GM12873 (cell line): Measurements from ENCODE around the gene PTPRU.

Experiments
- TF ChIP-seq, protein P1 (sequence below): IDR thresholded peaks from 2 replicates; pipeline ENCODE4 v1.5.1; 2012; ENCODE audit warnings: low read depth, mild to moderate bottlenecking, moderate library complexity, low read length, control low read depth; ENCODE audit not compliant: insufficient read depth; ENCODE audit errors: missing control alignments

The PTPRU gene

DNA sequence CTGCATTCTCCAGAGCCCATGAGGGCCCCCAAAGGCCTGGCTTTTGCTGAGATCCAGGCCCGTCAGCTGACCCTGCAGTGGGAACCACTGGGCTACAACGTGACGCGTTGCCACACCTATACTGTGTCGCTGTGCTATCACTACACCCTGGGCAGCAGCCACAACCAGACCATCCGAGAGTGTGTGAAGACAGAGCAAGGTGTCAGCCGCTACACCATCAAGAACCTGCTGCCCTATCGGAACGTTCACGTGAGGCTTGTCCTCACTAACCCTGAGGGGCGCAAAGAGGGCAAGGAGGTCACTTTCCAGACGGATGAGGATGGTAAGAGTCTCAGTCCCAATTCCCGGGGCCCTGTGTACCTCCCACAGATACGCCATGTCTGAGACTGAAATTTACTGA, 39.1 kb downstream of the PTPRU start:
- TF ChIP-seq, protein P1, sequence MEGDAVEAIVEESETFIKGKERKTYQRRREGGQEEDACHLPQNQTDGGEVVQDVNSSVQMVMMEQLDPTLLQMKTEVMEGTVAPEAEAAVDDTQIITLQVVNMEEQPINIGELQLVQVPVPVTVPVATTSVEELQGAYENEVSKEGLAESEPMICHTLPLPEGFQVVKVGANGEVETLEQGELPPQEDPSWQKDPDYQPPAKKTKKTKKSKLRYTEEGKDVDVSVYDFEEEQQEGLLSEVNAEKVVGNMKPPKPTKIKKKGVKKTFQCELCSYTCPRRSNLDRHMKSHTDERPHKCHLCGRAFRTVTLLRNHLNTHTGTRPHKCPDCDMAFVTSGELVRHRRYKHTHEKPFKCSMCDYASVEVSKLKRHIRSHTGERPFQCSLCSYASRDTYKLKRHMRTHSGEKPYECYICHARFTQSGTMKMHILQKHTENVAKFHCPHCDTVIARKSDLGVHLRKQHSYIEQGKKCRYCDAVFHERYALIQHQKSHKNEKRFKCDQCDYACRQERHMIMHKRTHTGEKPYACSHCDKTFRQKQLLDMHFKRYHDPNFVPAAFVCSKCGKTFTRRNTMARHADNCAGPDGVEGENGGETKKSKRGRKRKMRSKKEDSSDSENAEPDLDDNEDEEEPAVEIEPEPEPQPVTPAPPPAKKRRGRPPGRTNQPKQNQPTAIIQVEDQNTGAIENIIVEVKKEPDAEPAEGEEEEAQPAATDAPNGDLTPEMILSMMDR: no peak

DNA sequence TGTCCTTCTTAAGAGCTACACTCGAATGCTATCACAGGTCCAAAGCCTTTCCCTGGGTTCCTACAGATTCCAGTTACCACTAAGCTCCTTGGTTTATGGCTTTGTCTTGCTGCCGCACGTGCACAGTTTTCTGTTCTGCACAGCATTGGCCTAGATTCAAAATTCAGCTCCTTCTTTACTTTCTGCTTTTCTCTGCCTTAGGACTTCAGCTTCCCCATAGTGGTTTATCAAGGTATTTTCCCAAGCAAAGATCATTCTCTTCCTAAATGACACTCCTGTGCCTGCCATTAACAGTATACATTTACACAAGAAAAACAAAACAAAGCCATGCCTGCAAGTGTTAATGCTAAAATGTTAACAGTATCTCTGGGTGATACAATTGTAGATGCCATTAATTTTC, 41.8 kb downstream of the PTPRU start:
- TF ChIP-seq, protein P1: no peak

DNA sequence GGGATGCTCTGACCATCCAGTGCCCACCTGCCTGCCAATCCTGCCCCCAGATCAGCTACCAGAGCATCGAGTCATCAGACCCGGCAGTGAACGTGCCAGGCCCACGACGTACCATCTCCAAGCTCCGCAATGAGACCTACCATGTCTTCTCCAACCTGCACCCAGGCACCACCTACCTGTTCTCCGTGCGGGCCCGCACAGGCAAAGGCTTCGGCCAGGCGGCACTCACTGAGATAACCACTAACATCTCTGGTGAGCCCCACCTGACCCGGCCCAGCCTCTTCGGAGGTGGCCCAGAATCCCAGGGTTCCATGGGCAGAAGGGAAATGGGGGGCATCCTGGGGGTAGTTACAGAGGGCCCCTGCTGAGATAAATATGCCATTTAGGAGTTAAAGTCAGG, 43.1 kb downstream of the PTPRU start:
- TF ChIP-seq, protein P1: no peak

DNA sequence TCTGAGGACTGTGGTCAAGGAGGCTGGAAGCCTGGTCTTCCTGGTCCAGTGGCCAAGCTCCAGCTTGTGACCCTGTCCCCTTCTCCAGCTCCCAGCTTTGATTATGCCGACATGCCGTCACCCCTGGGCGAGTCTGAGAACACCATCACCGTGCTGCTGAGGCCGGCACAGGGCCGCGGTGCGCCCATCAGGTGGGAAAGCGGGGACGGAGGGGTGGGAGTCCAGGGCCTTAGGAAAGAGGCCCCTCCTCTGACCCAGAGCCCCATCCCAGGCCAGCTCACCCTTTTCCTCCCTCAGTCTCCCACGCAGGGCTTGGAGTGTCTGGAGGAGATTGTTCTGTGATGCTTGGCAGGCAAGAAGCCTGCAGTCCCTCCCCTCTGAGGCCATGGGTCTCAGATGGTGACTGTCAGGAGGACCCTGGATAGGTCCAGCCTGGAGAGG, 43.6 kb downstream of the PTPRU start:
- TF ChIP-seq, protein P1: no peak

DNA sequence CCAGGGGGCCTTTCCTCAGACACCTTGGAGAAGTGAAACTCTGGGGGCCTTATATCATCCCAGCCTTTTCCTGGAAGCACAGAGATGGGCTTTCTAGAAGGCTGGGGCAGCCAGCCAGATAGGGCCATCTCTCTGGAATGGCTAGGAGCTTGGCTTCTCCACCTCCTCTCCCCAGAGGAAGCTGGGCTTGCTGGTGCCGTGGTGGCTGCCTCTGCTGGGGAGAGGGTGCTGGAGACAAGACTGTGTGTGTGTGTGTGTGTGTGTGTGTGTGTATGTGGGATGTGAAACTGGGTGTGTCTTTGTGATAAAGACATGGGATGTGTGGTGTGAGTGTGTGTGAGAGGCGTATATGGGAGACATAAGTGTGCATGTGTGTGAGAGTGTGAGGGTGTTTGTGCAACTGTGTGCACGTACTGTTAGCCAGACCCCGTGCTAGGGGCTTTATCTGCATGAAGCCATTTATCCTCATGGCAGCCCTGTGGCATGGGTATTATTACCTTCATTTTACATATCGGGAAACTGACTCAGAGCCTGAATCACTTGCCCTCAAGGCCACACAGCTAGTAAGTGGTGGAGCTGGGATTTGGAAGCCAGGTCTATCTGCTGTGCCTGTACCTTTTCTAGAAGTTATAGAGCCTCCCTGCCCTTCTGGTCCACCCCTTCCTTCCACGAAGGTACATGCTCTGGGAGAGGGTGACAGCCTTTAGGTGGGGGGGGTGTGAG, 44.2 kb downstream of the PTPRU start:
- TF ChIP-seq, protein P1: no peak

DNA sequence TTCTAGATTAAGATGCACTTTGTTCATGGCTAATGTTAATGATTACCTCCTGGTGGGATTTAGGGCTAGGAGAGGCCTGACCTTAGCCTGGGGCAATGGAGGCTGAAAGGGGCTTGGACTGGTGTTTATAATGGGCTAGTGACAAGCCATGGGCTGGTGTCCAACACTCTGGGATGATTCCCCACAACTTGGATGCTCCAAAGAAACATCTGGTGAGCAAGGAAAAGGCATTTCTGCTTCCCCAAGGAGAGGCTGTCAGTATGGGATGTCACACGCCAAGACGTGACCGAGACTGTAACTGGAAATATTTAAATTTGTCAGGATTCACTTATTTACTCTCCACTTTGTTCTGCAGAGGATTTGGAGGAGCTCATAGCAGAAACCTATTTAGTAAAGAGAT, 45.2 kb downstream of the PTPRU start:
- TF ChIP-seq, protein P1: no peak

DNA sequence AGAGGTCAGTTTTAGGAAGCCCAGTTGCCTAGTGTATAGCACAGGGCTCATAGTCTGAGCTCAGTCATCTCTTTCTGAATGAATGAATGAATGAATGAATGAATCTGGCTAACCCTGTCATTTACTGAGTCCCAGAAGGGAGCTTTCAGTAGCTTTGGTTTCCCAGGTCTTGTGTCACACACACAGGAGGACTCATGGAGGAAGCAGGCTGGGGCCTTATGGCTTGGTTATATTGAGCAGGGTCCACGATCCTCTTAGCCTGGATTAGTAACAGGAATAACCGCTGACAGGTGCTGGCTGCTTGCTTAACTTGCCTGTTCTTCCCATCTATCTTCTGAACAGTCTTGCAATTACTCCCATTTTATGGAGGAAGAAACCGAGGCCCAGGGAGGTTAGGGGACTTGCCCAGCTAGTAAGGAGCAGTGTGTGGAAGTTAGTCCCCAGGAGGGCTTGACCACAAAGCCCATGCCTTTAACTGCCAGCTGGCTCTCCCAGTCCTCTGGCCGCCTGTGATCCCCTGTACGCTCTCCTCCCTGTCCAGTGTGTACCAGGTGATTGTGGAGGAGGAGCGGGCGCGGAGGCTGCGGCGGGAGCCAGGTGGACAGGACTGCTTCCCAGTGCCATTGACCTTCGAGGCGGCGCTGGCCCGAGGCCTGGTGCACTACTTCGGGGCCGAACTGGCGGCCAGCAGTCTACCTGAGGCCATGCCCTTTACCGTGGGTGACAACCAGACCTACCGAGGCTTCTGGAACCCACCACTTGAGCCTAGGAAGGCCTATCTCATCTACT, 46.0 kb downstream of the PTPRU start:
- TF ChIP-seq, protein P1: no peak
